Type B pancreatic cell (in vitro differentiated cells): ENCODE measurements around the gene STK35. TPM values are rescaled to one million over a fixed set of nuclear protein-coding genes. Genes with fewer than 3 reads are reported as not detected.
"Not testable (repeated sequence)": the region's sequence is repeated elsewhere in the genome, so short reads cannot be mapped to it uniquely, and the experiment has no call there.

Experiments
- DNase-seq: peaks from one replicate; pipeline ENCODE4 v3.0.0; 2021; ENCODE audit warnings: mixed read lengths; ENCODE audit not compliant: unreplicated experiment; ENCODE audit errors: extremely low spot score
- H3K27ac Mint-ChIP-seq: 2 replicates; pipeline ENCODE4 v1.8.0; 2021; ENCODE audit warnings: mild to moderate bottlenecking, mixed read lengths
- H3K27me3 Mint-ChIP-seq: 2 replicates; pipeline ENCODE4 v1.8.0; 2021; ENCODE audit warnings: mixed read lengths
- H3K36me3 Mint-ChIP-seq: 2 replicates; pipeline ENCODE4 v1.8.0; 2021; ENCODE audit warnings: mixed read lengths
- H3K4me1 Mint-ChIP-seq: one replicate; pipeline ENCODE4 v1.8.0; 2021; ENCODE audit warnings: mixed read lengths; ENCODE audit not compliant: unreplicated experiment
- H3K4me3 Mint-ChIP-seq: 2 replicates; pipeline ENCODE4 v1.8.0; 2021; ENCODE audit warnings: mild to moderate bottlenecking, mixed read lengths
- H3K9me3 Mint-ChIP-seq: 2 replicates; pipeline ENCODE4 v1.8.0; 2021; ENCODE audit warnings: mixed read lengths
- total RNA-seq: library from RNA; stranded (reverse); gene quantifications from 2 replicates; pipeline ENCODE4 v1.2.1, GENCODE V29; 2021; ENCODE audit warnings: low replicate concordance
- TF ChIP-seq, protein P1 (sequence below): fragments of 200-600 bp; sonication (generic); conservative IDR thresholded peaks from 2 replicates; pipeline ENCODE4 v1.5.0; 2021; ENCODE audit warnings: antibody characterized with exemption, mild to moderate bottlenecking

Gene STK35
- total RNA-seq, 1 donor from 2014 or later = 28.3 TPM

DNA sequence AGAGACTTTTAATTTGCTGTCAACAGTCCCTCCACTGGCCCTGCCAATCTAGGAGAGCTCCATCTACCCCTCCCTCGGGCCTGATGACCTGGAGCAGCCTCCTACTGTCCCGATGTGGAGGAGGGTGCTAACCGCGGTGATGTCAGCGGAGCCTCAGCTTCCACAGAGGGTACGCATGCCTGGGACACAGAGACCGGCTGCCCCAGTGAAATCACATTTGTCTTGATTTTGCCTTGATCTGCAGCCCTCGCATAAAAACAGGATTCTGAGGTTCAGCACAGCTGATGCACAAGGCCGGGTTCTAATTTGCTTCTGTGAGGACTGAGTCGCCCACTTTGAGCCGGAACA is 77.6 kb downstream of the STK35 start:
- H3K27ac Mint-ChIP-seq = no peak overlapping the region
- no peaks in the 10 kb centered on the region for H3K9me3 Mint-ChIP-seq
- H3K4me1 Mint-ChIP-seq = no peaks in the 10 kb centered on the region
- TF ChIP-seq, protein P1, sequence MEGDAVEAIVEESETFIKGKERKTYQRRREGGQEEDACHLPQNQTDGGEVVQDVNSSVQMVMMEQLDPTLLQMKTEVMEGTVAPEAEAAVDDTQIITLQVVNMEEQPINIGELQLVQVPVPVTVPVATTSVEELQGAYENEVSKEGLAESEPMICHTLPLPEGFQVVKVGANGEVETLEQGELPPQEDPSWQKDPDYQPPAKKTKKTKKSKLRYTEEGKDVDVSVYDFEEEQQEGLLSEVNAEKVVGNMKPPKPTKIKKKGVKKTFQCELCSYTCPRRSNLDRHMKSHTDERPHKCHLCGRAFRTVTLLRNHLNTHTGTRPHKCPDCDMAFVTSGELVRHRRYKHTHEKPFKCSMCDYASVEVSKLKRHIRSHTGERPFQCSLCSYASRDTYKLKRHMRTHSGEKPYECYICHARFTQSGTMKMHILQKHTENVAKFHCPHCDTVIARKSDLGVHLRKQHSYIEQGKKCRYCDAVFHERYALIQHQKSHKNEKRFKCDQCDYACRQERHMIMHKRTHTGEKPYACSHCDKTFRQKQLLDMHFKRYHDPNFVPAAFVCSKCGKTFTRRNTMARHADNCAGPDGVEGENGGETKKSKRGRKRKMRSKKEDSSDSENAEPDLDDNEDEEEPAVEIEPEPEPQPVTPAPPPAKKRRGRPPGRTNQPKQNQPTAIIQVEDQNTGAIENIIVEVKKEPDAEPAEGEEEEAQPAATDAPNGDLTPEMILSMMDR = no peak
- peaks cover 20% of the 10 kb centered on the region for H3K27me3 Mint-ChIP-seq
- no peak overlapping the region for H3K4me3 Mint-ChIP-seq
- no peaks in the 10 kb centered on the region for H3K36me3 Mint-ChIP-seq
- no peak for DNase-seq

DNA sequence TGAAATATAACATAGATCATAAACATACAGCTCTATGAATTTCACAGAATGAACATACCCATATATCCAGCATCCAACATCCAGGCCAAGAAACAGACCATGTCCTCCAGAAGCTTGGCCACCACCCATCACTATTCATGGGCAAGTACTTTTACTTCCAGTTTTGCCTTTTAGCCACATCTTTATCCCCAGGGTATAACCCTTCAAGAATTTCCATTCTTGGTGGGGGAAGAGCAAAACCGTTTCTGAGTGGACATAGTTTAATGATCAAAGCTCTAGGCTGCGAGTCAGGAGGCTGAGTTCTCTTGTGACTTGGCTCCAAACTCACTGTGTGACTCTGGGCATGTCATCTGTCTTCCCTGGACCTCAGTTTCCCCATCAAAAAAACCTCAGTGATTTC is 78.3 kb downstream of the STK35 start:
- DNase-seq = no peak
- Mint-ChIP-seq H3K27me3 (peaks cover 16% of the 10 kb centered on the region), H3K27ac (no peak overlapping the region), H3K4me1 (no peaks in the 10 kb centered on the region), H3K4me3 (no peak overlapping the region), H3K36me3 (no peaks in the 10 kb centered on the region), H3K9me3 (no peaks in the 10 kb centered on the region)
- TF ChIP-seq, protein P1 = no peak

DNA sequence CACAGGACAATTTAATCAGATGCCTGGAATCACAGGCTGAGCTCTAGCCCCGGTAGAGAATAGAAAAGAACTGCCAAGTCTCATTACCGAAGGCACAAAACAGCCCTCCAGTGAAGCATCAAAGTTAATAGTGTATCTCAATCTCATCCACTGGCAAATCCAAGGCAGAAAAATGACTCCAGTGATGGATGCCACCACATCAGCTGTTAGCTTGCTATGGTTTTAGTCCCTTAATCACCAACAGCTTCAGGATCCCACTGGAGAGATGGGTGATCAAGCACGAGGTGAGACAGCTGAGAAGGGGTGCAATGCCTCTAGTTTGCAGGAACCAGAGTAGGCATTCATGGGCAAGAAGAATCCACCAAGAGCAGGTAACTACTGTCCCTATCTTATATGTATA is 81.8 kb downstream of the STK35 start:
- Mint-ChIP-seq H3K27ac (no peak overlapping the region), H3K4me1 (no peaks in the 10 kb centered on the region), H3K36me3 (no peaks in the 10 kb centered on the region), H3K27me3 (peaks cover 8% of the 10 kb centered on the region), H3K9me3 (peaks cover 6% of the 10 kb centered on the region), H3K4me3 (no peak overlapping the region)
- TF ChIP-seq, protein P1 = no peak
- no peak for DNase-seq

DNA sequence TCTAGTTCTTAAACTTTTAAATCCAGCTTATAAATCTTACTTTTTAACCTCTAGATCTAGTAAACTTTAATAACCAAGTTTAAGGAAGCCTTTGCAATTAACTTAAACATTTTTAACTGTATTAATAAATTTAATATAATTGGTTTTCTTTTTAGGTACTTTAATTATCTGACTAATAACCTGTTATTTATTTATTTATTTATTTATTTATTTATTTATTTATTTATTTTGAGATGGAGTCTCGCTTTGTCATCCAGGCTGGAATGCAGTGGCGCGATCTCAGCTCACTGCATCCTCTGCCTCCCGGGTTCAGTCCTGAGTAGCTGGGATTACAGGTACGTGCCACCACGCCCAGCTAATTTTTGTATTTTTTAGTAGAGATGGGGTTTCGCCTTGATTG is 83.3 kb downstream of the STK35 start:
- H3K4me1 Mint-ChIP-seq, H3K36me3 Mint-ChIP-seq, DNase-seq, H3K4me3 Mint-ChIP-seq, H3K9me3 Mint-ChIP-seq, H3K27ac Mint-ChIP-seq: not testable (repeated sequence)
- peaks cover 13% of the 10 kb centered on the region for H3K27me3 Mint-ChIP-seq

DNA sequence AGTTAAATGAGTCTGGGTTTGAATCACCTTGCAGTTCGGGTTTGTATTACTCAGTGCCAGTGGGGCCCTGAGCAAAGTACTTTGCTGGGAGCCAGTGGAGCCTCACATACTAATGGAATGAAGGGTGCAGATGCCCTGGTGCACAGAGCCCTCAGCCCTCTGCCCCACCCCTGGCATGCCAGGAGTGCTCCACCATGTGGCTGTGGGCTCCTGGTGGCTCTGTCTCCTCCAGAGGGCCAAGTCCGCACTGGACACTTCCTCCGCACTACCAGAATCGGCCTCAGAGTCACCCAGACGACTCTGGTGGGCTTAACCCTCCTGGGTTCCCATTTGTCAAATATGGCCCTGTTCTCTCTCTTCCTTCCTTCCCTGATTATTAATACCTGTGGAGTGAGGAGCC is 94.0 kb downstream of the STK35 start:
- no peaks in the 10 kb centered on the region for H3K9me3 Mint-ChIP-seq
- peaks cover 30% of the 10 kb centered on the region for H3K27me3 Mint-ChIP-seq
- TF ChIP-seq, protein P1 = no peak
- DNase-seq = no peak
- no peaks in the 10 kb centered on the region for H3K4me1 Mint-ChIP-seq
- no peak overlapping the region for H3K4me3 Mint-ChIP-seq
- no peaks in the 10 kb centered on the region for H3K36me3 Mint-ChIP-seq
- H3K27ac Mint-ChIP-seq = no peak overlapping the region

DNA sequence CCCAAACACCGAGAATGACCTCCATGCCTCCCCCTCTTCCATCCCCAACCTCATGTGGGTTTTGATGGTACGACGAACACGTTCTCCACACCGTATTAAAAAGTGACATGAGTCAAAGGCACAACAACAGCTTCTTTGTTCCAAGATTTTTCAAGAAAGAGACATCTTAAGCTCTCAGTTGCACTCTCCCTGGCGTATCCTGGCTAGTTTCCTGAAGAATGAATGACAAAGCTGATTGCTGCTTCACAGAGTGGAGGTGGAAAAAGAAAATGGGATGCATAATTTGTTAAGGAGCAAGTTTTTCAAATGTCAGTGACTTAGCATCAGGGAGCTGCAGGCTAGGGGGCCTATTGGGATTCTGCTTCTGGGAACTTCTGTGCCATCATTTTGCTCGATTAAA is 95.5 kb downstream of the STK35 start:
- H3K4me3 Mint-ChIP-seq = no peak overlapping the region

More for the DNA sequence above, 95.5 kb downstream of the STK35 start:
- no peaks in the 10 kb centered on the region for H3K9me3 Mint-ChIP-seq
- TF ChIP-seq, protein P1 = no peak
- no peaks in the 10 kb centered on the region for H3K4me1 Mint-ChIP-seq
- H3K27ac Mint-ChIP-seq = no peak overlapping the region
- DNase-seq = no peak
- H3K36me3 Mint-ChIP-seq = no peaks in the 10 kb centered on the region
- peaks cover 30% of the 10 kb centered on the region for H3K27me3 Mint-ChIP-seq

Other genes starting within 250 kb of the STK35 start
- 11.4 and 12.3 TPM in 2 replicates for gene SIRPA, start 206.4 kb upstream of the STK35 start, total RNA-seq
- 0.19 TPM in 1 of 2 replicates, not detected in the other for gene PDYN, start 107.8 kb upstream of the STK35 start, total RNA-seq
- gene TGM3, start 194.2 kb downstream of the STK35 start, total RNA-seq = 1.4 and 1.5 TPM in 2 replicates